Measurements from ENCODE around the gene MGLL.

The MGLL gene

GRCh38 chr3:127765735-127766134 is 56.6 kb downstream of the MGLL start:
- H4K12ac ChIP-seq (ENCODE audit: low read depth, low read length), result no peak overlapping the region
- H3K79me2 ChIP-seq (ENCODE audit: control insufficient read depth, insufficient read depth, low read length, poor library complexity), result no peaks in the 10 kb centered on the region
- H2BK5ac ChIP-seq (ENCODE audit: low read depth, low read length, poor library complexity), result no peak overlapping the region
- peaks cover 3% of the 10 kb centered on the region for H3K9me3 ChIP-seq (ENCODE audit: insufficient read depth, low read depth, low read length)
- H2BK120ac ChIP-seq (ENCODE audit: insufficient read depth, low read length, poor library complexity), result no peak overlapping the region
- H2AFZ ChIP-seq (ENCODE audit: insufficient read depth, low read length, poor library complexity), result no peak overlapping the region
- no peaks in the 10 kb centered on the region for H3K27me3 ChIP-seq (ENCODE audit: insufficient read depth, low read length)
- no peak for DNase-seq
- no peak overlapping the region for H4K91ac ChIP-seq (ENCODE audit: low read depth, low read length)
- no CpG with 5 or more reads among the region's 7 CpGs for WGBS (ENCODE audit: extremely low coverage, insufficient coverage, insufficient read length)
- no peaks in the 10 kb centered on the region for H3K36me3 ChIP-seq (ENCODE audit: control insufficient read depth in 1 of 2, insufficient read depth in 2 of 2, low read length in 2 of 2)
- no peak overlapping the region for H3K9ac ChIP-seq (ENCODE audit: low read length)
- H3K4me3 ChIP-seq (ENCODE audit: low read depth, low read length), result no peak overlapping the region
- no peak overlapping the region for H3K4me2 ChIP-seq (ENCODE audit: low read length)
- no peak overlapping the region for H2BK12ac ChIP-seq (ENCODE audit: low read length)
- H2AK5ac ChIP-seq (ENCODE audit: low read length), result no peak overlapping the region
- no peak overlapping the region for H3K27ac ChIP-seq (ENCODE audit: low read depth, low read length)
- no peak overlapping the region for H3K18ac ChIP-seq (ENCODE audit: low read length)
- H3K4me1 ChIP-seq (ENCODE audit: control insufficient read depth in 1 of 2, insufficient read depth in 2 of 2, low read length in 2 of 2), result peaks cover 3 to 8% of the 10 kb centered on the region in 2 experiments
- no peak overlapping the region for H4K8ac ChIP-seq (ENCODE audit: low read depth, low read length)
- H3K14ac ChIP-seq (ENCODE audit: low read length), result no peak overlapping the region
- H3K79me1 ChIP-seq (ENCODE audit: low read length), result no peaks in the 10 kb centered on the region
- H3K23ac ChIP-seq (ENCODE audit: low read length), result no peak overlapping the region
- H3K4ac ChIP-seq (ENCODE audit: low read depth, low read length), result no peak overlapping the region

DNA sequence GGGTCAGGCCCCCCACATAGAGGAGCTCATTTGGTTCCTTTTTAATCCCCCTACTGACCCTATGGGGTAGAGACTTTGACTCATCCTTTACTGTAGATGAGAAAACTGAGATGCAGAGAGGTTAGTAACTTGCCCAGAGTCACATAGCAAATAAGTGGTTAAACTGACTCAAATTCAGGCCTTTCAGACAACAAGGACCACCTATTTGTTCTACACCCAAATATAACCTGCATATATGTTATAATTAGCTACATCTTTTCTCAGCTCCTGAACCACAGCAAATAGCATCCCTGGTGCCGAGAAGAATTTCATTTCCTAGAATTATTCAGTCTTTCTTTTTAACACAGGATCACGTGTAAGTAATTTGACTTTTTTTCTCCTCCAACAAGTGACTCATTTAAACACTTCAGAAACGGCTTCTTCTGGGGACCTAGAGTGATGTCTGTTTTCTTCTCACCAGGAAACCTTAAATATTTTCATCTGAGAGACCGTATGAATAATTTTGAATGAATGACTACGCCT is 57.4 kb downstream of the MGLL start:
- no peak overlapping the region for H3K4me3 ChIP-seq (ENCODE audit: low read depth, low read length)
- H3K79me2 ChIP-seq (ENCODE audit: control insufficient read depth, insufficient read depth, low read length, poor library complexity), result no peaks in the 10 kb centered on the region
- no peaks in the 10 kb centered on the region for H3K79me1 ChIP-seq (ENCODE audit: low read length)
- no peak overlapping the region for H3K9ac ChIP-seq (ENCODE audit: low read length)
- H3K36me3 ChIP-seq (ENCODE audit: control insufficient read depth in 1 of 2, insufficient read depth in 2 of 2, low read length in 2 of 2), result no peaks in the 10 kb centered on the region
- H3K23ac ChIP-seq (ENCODE audit: low read length), result no peak overlapping the region
- no peaks in the 10 kb centered on the region for H3K27me3 ChIP-seq (ENCODE audit: insufficient read depth, low read length)
- H4K91ac ChIP-seq (ENCODE audit: low read depth, low read length), result no peak overlapping the region
- H2BK5ac ChIP-seq (ENCODE audit: low read depth, low read length, poor library complexity), result no peak overlapping the region
- H3K14ac ChIP-seq (ENCODE audit: low read length), result no peak overlapping the region
- H3K4ac ChIP-seq (ENCODE audit: low read depth, low read length), result no peak overlapping the region
- no peak overlapping the region for H4K8ac ChIP-seq (ENCODE audit: low read depth, low read length)
- peaks cover 3 to 6% of the 10 kb centered on the region in 2 experiments for H3K4me1 ChIP-seq (ENCODE audit: control insufficient read depth in 1 of 2, insufficient read depth in 2 of 2, low read length in 2 of 2)
- no peak overlapping the region for H4K12ac ChIP-seq (ENCODE audit: low read depth, low read length)
- H2AK5ac ChIP-seq (ENCODE audit: low read length), result no peak overlapping the region
- H3K27ac ChIP-seq (ENCODE audit: low read depth, low read length), result no peak overlapping the region
- peak in 1 of 2 donors; percentile 30 for DNase-seq
- no peak overlapping the region for H2AFZ ChIP-seq (ENCODE audit: insufficient read depth, low read length, poor library complexity)
- no peak overlapping the region for H3K18ac ChIP-seq (ENCODE audit: low read length)
- WGBS (ENCODE audit: extremely low coverage, insufficient coverage, insufficient read length), result no CpG with 5 or more reads among the region's 5 CpGs
- H3K4me2 ChIP-seq (ENCODE audit: low read length), result no peak overlapping the region
- H2BK12ac ChIP-seq (ENCODE audit: low read length), result no peak overlapping the region
- no peak overlapping the region for H2BK120ac ChIP-seq (ENCODE audit: insufficient read depth, low read length, poor library complexity)
- H3K9me3 ChIP-seq (ENCODE audit: insufficient read depth, low read depth, low read length), result peaks cover 3% of the 10 kb centered on the region

GRCh38 chr3:127764301-127764700 is 58.0 kb downstream of the MGLL start:
- no peak overlapping the region for H3K18ac ChIP-seq (ENCODE audit: low read length)
- H3K4ac ChIP-seq (ENCODE audit: low read depth, low read length), result no peak overlapping the region
- H2BK120ac ChIP-seq (ENCODE audit: insufficient read depth, low read length, poor library complexity), result no peak overlapping the region
- no peaks in the 10 kb centered on the region for H3K79me1 ChIP-seq (ENCODE audit: low read length)
- H4K91ac ChIP-seq (ENCODE audit: low read depth, low read length), result no peak overlapping the region
- no peak overlapping the region for H3K14ac ChIP-seq (ENCODE audit: low read length)
- no peak overlapping the region for H3K4me2 ChIP-seq (ENCODE audit: low read length)
- H3K79me2 ChIP-seq (ENCODE audit: control insufficient read depth, insufficient read depth, low read length, poor library complexity), result no peaks in the 10 kb centered on the region
- peaks cover 3% of the 10 kb centered on the region for H3K9me3 ChIP-seq (ENCODE audit: insufficient read depth, low read depth, low read length)
- no peak overlapping the region for H3K23ac ChIP-seq (ENCODE audit: low read length)
- H3K4me1 ChIP-seq (ENCODE audit: control insufficient read depth in 1 of 2, insufficient read depth in 2 of 2, low read length in 2 of 2), result peaks cover 3 to 6% of the 10 kb centered on the region in 2 experiments
- H3K9ac ChIP-seq (ENCODE audit: low read length), result no peak overlapping the region
- H3K27me3 ChIP-seq (ENCODE audit: insufficient read depth, low read length), result no peaks in the 10 kb centered on the region
- DNase-seq, result no peak
- H2BK5ac ChIP-seq (ENCODE audit: low read depth, low read length, poor library complexity), result no peak overlapping the region
- H2BK12ac ChIP-seq (ENCODE audit: low read length), result no peak overlapping the region
- no peak overlapping the region for H3K27ac ChIP-seq (ENCODE audit: low read depth, low read length)
- H4K12ac ChIP-seq (ENCODE audit: low read depth, low read length), result no peak overlapping the region
- no peak overlapping the region for H3K4me3 ChIP-seq (ENCODE audit: low read depth, low read length)
- H4K8ac ChIP-seq (ENCODE audit: low read depth, low read length), result no peak overlapping the region
- no peak overlapping the region for H2AFZ ChIP-seq (ENCODE audit: insufficient read depth, low read length, poor library complexity)
- no CpG with 5 or more reads among the region's 8 CpGs for WGBS (ENCODE audit: extremely low coverage, insufficient coverage, insufficient read length)
- no peaks in the 10 kb centered on the region for H3K36me3 ChIP-seq (ENCODE audit: control insufficient read depth in 1 of 2, insufficient read depth in 2 of 2, low read length in 2 of 2)
- no peak overlapping the region for H2AK5ac ChIP-seq (ENCODE audit: low read length)

GRCh38 chr3:127763816-127764215 is 58.5 kb downstream of the MGLL start:
- Histone ChIP-seq H2AFZ (ENCODE audit: insufficient read depth, low read length, poor library complexity) (no peak overlapping the region), H4K8ac (ENCODE audit: low read depth, low read length) (no peak overlapping the region), H3K9me3 (ENCODE audit: insufficient read depth, low read depth, low read length) (peaks cover 3% of the 10 kb centered on the region), H3K4me3 (ENCODE audit: low read depth, low read length) (no peak overlapping the region), H3K79me1 (ENCODE audit: low read length) (no peaks in the 10 kb centered on the region), H3K4me1 (ENCODE audit: control insufficient read depth in 1 of 2, insufficient read depth in 2 of 2, low read length in 2 of 2) (peaks cover 3 to 5% of the 10 kb centered on the region in 2 experiments), H3K4me2 (ENCODE audit: low read length) (no peak overlapping the region), H3K18ac (ENCODE audit: low read length) (no peak overlapping the region), H3K23ac (ENCODE audit: low read length) (no peak overlapping the region), H3K14ac (ENCODE audit: low read length) (no peak overlapping the region), H4K12ac (ENCODE audit: low read depth, low read length) (no peak overlapping the region), H2BK120ac (ENCODE audit: insufficient read depth, low read length, poor library complexity) (no peak overlapping the region), H2BK5ac (ENCODE audit: low read depth, low read length, poor library complexity) (no peak overlapping the region), H3K4ac (ENCODE audit: low read depth, low read length) (no peak overlapping the region), H3K36me3 (ENCODE audit: control insufficient read depth in 1 of 2, insufficient read depth in 2 of 2, low read length in 2 of 2) (no peaks in the 10 kb centered on the region), H4K91ac (ENCODE audit: low read depth, low read length) (no peak overlapping the region), H3K27me3 (ENCODE audit: insufficient read depth, low read length) (no peaks in the 10 kb centered on the region), H2AK5ac (ENCODE audit: low read length) (no peak overlapping the region), H3K27ac (ENCODE audit: low read depth, low read length) (no peak overlapping the region), H2BK12ac (ENCODE audit: low read length) (no peak overlapping the region), H3K79me2 (ENCODE audit: control insufficient read depth, insufficient read depth, low read length, poor library complexity) (no peaks in the 10 kb centered on the region), H3K9ac (ENCODE audit: low read length) (no peak overlapping the region)
- no CpG with 5 or more reads among the region's 7 CpGs for WGBS (ENCODE audit: extremely low coverage, insufficient coverage, insufficient read length)
- DNase-seq, result no peak

Measured in trophoblast cell (in vitro differentiated cells and primary cell).